ENCODE results near the gene ZNF234. TPM values are rescaled to one million over a fixed set of nuclear protein-coding genes. Genes with fewer than 3 reads are reported as not detected.
"Not testable (repeated sequence)": the region's sequence is repeated elsewhere in the genome, so short reads cannot be mapped to it uniquely, and the experiment has no call there.

The ZNF234 gene
- total and polyA plus RNA-seq, 8 donors: 2.0 to 7.2 (median 3.7) TPM

- no peak overlapping the region for H3K27ac ChIP-seq
- intact Hi-C loops (cut with DNase I): no loop called here
- H3K9me3 ChIP-seq: peaks cover 0 to 4% (median 2%) of the 10 kb centered on the region in 4 donors
- no peak overlapping the region for H3K4me3 ChIP-seq
- WGBS, 2 donors: 96 to 98% methylated on average over 5 of the region's 5 CpGs
- H3K36me3 ChIP-seq: peaks cover 6 to 73% (median 37%) of the 10 kb centered on the region in 3 donors
- no peaks in the 10 kb centered on the region for H3K4me1 ChIP-seq
- DNase-seq: no peak
- no peak for ATAC-seq
- FAIRE-seq: no peak
- no peaks in the 10 kb centered on the region for H3K27me3 ChIP-seq
- TF ChIP-seq CTCF (IDR thresholded peaks at IDR 0.05): no peak
These were observed 10.1 kb downstream of the ZNF234 start for GRCh38 chr19:44151491-44151890.

GRCh38 chr19:44156475-44156874 lies 15.1 kb downstream of the ZNF234 start:
- no peaks in the 10 kb centered on the region for H3K4me1 ChIP-seq
- no peak for DNase-seq
- WGBS, 2 donors: 96% methylated on average over 2 of the region's 2 CpGs
- no peak for FAIRE-seq
- H3K27ac ChIP-seq: no peak overlapping the region
- no peak for TF ChIP-seq CTCF (IDR thresholded peaks at IDR 0.05)
- intact Hi-C loops (cut with DNase I): no loop called here
- peaks cover 3 to 45% (median 27%) of the 10 kb centered on the region in 3 donors for H3K36me3 ChIP-seq
- no peak overlapping the region for H3K4me3 ChIP-seq
- H3K27me3 ChIP-seq: no peaks in the 10 kb centered on the region
- H3K9me3 ChIP-seq: peaks cover 0 to 10% (median 4%) of the 10 kb centered on the region in 4 donors
- no peak for ATAC-seq

- H3K36me3 ChIP-seq: peaks cover 3 to 6% (median 4%) of the 10 kb centered on the region in 3 donors
- intact Hi-C loops (cut with DNase I): no loop called here
- peaks cover 0 to 10% (median 6%) of the 10 kb centered on the region in 3 donors for H3K4me1 ChIP-seq
- ATAC-seq (no peak), FAIRE-seq (no peak), DNase-seq (no peak)
- peaks cover 0 to 4% (median 0%) of the 10 kb centered on the region in 4 donors for H3K9me3 ChIP-seq
- H3K27ac ChIP-seq: no peak overlapping the region
- no peaks in the 10 kb centered on the region for H3K27me3 ChIP-seq
- 93 to 97% methylated on average over 2 of the region's 2 CpGs for WGBS, 2 donors
- no peak overlapping the region for H3K4me3 ChIP-seq
- no peak for TF ChIP-seq CTCF (IDR thresholded peaks at IDR 0.05)
These were observed 22.4 kb downstream of the ZNF234 start for GRCh38 chr19:44163789-44164188.

- Histone ChIP-seq H3K27ac (peak overlapping the region in 2 of 4 donors; percentile 57 to 76), H3K4me1 (peaks cover 0 to 10% (median 6%) of the 10 kb centered on the region in 3 donors), H3K4me3 (peak overlapping the region in 3 of 4 donors; percentile 54 to 71 (median 65)), H3K9me3 (peaks cover 0 to 4% (median 0%) of the 10 kb centered on the region in 4 donors), H3K36me3 (peaks cover 3 to 6% (median 4%) of the 10 kb centered on the region in 3 donors), H3K27me3 (no peaks in the 10 kb centered on the region)
- intact Hi-C loops (cut with DNase I): no loop called here
- TF ChIP-seq CTCF (IDR thresholded peaks at IDR 0.05): no peak
- ATAC-seq: peak in 2 of 4 donors; percentile 5 to 24
- no peak for DNase-seq
- FAIRE-seq: no peak
- WGBS, 2 donors: 67 to 69% methylated on average over 3 of the region's 3 CpGs
These were observed 22.9 kb downstream of the ZNF234 start for GRCh38 chr19:44164327-44164672.

- intact Hi-C loops (cut with DNase I): no loop called here
- Histone ChIP-seq H3K9me3 (peaks cover 0 to 4% (median 0%) of the 10 kb centered on the region in 4 donors), H3K4me3 (peak within 1 kb of the TSS; percentile 50 to 71 (median 60)), H3K27me3 (no peaks in the 10 kb centered on the region), H3K27ac (peak within 1 kb of the TSS; percentile 42 to 76 (median 54)), H3K4me1 (peaks cover 0 to 10% (median 6%) of the 10 kb centered on the region in 3 donors), H3K36me3 (peaks cover 3 to 6% (median 6%) of the 10 kb centered on the region in 3 donors)
- ATAC-seq (peak; percentile 98 to 100 (median 99)), FAIRE-seq (peak; percentile 98), DNase-seq (peak; percentile 73 to 97 (median 92))
- 0% methylated on average over 32 of the region's 32 CpGs for WGBS, 2 donors
- no peak for TF ChIP-seq CTCF (IDR thresholded peaks at IDR 0.05)
These were observed 23.5 kb downstream of the ZNF234 start, which contains the start of gene ZNF226 for GRCh38 chr19:44164673-44165512. ZNF226 (plus strand) TSS chr19:44165100; CDS start chr19:44170081, 4,981 bp downstream.

GRCh38 chr19:44170660-44171059 lies 29.3 kb downstream of the ZNF234 start:
- H3K9me3 ChIP-seq; H3K4me3 ChIP-seq; ATAC-seq; intact Hi-C loops (cut with DNase I); FAIRE-seq; H3K4me1 ChIP-seq; H3K27ac ChIP-seq; DNase-seq; H3K27me3 ChIP-seq: not testable (repeated sequence)
- peaks cover 19 to 62% (median 54%) of the 10 kb centered on the region in 3 donors for H3K36me3 ChIP-seq
- 97 to 98% methylated on average over 6 of the region's 6 CpGs for WGBS, 2 donors

Data from pancreas (tissue), 10 donors.